Amniotic stem cell (primary cell): ENCODE measurements around the gene NKD2.
"Not testable (repeated sequence)": the region's sequence is repeated elsewhere in the genome, so short reads cannot be mapped to it uniquely, and the experiment has no call there.

Experiments used
- DNase-seq: peaks from one replicate; lab custom pipeline; 2025; lab: John Stamatoyannopoulos, UW

The NKD2 gene

DNA sequence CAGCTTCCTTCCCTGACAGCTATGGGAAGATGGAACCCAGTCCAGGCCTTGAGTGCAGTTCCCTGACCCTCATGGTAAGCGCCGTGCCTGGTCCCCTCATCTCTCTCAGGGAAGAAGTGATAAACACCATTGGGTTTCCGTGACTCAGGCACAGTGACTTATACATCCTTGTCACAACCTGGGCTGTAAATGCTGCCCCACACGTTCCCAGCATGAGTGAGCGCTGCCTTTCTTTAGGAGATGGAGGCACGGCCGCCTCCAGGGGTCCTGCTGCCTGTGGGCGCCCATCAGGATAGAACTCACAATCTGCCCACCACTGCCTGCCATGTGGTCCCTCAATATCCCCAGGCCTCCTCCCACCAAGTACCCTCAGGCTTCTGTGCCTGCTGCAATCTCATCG lies 8.3 kb upstream of the NKD2 start:
- no peak for DNase-seq

- DNase-seq, result not testable (repeated sequence)
Measured at GRCh38 chr5:1000831-1001230, 7.8 kb upstream of the NKD2 start.

- no peak for DNase-seq
Measured at GRCh38 chr5:1001406-1002270, 7.0 kb upstream of the NKD2 start.

DNA sequence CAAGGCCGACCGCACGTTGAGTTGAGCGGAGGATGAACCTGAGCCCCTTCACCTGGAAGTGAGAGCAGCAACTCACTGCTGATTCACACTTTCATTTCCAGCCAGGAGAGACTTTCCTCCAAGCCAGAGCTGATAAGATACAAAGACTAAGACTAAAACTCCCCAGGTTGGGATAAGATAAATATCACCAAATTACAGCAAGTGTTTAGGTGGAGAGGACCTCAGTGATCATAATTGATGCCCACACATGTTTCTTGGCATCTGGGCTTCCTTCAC lies 6.4 kb upstream of the NKD2 start:
- no peak for DNase-seq

GRCh38 chr5:1002836-1003235 lies 5.8 kb upstream of the NKD2 start:
- no peak for DNase-seq

DNA sequence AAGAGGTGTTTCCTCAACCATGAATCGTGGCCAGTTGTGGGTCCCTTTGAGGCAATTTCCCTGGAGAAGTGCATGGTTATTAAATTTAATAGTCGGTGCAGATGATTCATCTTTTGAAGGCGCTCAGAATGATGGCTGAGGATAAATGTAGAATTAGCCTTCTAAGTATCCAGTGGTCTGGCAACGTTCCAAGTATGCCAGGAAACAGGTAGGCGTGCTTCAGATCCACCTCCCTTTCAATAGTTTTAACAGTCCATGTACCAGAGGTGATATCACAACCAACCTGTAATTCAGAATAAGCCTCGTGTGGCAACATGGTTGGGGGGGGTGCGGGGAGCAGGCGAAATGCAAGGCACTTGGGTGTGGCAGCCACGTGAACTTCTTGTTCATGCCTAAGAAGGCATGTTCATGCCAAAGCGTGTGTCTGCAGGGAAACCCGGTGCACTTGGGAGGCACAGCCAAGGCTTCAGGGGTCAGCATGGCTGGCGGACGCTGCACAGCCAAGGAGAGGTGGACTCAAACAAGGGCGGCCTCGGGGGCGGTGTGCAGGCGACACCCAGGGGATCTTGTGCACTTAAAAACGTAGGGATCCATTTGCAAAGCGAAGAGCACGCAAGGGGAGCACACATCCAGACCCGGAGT lies 5.2 kb upstream of the NKD2 start:
- no peak for DNase-seq

GRCh38 chr5:1004461-1005248 lies 3.9 kb upstream of the NKD2 start:
- no peak for DNase-seq

GRCh38 chr5:1005249-1005851 lies 3.3 kb upstream of the NKD2 start:
- DNase-seq, result no peak

GRCh38 chr5:1005904-1006655 lies 2.5 kb upstream of the NKD2 start:
- no peak for DNase-seq

DNA sequence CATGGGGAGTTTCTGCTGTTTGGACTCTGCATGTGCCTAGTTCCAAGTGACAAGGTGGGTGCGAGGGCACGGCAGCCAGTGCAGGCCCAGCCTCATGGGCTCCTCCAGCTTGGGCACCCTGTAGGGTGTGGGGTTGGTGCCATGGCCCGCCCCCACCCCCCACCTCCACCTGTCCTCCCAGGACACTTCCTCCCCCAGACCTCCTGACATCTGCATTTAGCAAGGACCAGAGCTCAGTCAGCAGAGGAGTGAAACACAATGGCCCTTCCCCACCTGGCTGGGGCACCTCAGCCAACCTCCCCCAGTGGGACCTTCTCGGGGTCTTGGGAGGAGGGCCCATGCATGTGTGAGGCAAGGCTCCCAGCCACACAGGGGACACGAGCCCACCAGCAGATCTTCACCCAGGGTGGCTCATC lies 1.9 kb upstream of the NKD2 start:
- no peak for DNase-seq

DNA sequence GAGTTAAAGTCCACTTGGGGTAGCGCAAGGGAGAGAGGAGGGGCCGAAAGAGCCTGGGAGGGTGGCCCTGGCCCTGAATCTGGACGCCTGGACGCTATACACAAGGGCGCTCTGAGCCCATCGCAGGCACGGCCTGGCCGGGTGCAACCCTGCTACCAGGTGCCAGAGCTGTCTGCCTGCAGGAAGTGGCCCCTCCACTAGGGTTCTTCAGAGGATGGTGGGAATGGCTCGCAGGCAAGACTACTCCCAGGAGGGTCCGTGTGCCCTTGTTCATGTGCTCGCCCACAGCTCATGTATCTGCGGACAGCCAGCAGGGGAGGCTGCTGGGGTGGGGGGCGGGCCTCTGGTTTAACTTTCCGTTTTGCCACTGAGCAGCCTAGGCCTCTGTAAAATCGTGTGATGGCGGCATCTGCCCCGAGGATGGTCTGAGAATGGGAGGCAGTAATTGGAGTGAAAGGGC lies 1.4 kb upstream of the NKD2 start:
- DNase-seq, result no peak

DNA sequence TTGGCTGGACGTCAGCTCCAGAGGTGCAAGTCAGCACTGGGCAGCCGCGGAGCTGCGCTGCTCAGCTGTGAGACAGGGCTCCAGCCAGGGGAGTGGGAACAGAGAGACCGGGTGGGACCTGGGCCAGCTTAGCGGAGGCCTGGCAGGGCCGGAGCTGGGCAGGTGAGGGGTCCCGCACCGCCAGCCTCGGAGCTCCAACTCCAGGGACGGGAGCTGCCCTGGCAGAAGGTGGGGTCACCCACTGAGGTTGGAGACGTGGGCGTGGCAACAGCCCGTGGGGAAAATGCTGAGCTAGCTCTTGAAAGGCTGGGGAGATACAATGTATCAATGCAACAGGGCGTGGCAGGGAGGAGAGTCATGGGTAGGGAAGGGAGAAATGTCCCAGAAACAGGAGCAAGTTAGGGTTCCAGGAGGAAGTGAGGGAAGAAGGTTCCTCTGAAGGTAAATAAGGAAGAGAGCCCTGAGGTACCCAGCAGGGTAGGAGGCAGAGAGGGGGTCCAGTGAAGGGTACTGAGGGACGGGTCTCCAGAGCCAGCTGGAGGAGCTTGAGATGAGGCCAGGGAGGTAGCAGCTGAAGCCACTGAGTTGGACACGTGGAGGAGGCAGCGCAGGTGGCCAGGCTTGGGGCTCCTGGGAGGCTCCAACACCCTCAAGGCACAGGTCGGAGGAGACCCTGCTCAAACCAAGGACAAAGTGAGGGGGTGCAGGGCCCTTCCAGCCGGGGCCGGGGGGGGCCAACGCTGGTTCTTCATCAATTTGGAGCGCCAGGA lies 736 bp upstream of the NKD2 start:
- no peak for DNase-seq

GRCh38 chr5:1009359-1010180 lies 968 bp downstream of the NKD2 start:
- no peak for DNase-seq

- DNase-seq, result no peak
Measured at GRCh38 chr5:1010181-1010510, 1.5 kb downstream of the NKD2 start.

DNA sequence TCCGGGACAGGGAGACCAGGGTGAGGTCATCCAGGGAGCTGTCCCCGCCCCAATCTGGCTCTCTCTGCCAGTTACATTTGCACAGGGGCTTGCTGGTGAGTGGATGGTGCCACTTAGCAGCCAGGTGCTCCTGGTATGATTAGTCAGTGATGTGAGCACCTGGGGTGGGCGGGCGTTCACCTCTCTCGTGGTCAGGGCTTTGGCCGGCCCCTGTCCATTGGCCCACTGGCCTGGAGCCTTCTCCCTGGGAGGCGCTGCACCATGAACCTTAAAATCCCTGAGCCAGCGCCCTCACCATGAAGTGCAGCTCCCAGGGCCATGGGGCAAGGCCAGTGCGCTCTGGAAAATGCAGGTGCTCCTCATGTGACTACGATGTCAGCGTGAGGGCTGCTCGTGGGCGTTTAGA lies 2.0 kb downstream of the NKD2 start:
- no peak for DNase-seq

GRCh38 chr5:1011226-1011631 lies 2.6 kb downstream of the NKD2 start:
- no peak for DNase-seq

DNA sequence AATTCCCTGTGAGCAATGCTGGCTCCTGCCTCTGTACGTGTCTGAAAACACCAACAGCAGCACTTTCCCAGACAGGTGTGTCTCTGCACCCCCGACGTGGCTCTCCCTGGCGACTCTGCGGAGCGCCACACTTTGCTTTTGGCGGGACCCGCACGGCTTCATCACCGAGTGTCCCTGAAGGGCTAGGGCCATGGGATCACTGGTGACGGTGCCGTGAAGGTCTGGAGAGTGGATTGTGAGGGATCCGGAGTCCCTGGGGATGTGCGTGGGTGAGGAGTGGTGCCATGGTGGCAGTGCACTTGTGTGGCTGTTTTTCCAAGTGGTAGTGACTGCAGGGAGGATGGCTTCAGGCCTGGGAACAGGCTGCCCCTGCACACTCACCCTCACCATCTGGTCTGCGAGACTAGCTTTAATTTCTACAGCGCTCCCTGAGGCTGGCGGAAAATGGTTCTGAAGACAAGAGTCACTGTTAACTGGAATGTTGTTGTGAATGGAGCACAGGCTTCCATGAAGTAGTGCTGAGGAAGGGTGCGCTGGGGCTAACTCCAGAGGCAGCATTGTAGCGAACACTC lies 3.2 kb downstream of the NKD2 start:
- DNase-seq, result no peak

DNA sequence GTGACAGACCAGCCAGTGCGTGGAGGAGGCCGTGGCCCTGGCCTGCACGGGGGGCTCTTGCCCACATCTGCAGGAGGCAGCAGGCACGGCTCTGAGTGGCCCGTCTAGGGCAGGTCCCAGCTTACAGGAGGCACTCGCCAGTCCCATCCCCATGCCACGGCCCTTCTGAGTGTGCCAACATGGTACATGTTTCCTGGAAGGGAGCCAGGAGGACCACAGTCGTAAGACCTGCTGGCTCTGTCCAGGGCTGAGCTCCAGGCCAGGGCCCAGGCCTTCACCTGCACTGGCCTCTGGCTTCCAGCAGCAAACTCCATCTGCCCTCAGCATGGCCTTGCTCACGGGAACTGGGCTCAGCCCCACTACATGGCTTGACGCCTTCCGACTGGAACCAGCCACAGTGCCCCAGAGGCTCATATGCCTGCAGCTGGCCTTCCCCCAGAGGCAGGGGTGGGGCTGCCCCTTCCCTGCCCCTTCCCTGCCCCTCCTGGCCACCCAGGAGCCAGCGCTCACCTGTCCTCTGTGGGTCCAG lies 3.8 kb downstream of the NKD2 start:
- DNase-seq, result no peak

GRCh38 chr5:1012900-1013237 lies 4.3 kb downstream of the NKD2 start:
- DNase-seq, result no peak
